HCT116 (cell line): ENCODE measurements around the gene SPINT2. TPM values are rescaled to one million over a fixed set of nuclear protein-coding genes. Genes with fewer than 3 reads are reported as not detected.

Experiments used
- ATAC-seq: fragments of 200-7000 bp; cut with Tn5 transposase; 2 replicates; pipeline ENCODE4 v1.9.1; 2020; ENCODE audit warnings: mild to moderate bottlenecking, moderate library complexity
- BruUV-seq: library from RNA; stranded (reverse); fragments of 400-500 nt; replicated peaks from 2 replicates; lab custom pipeline; 2021; lab: Mats Ljungman, UMichigan
- CTCF ChIA-PET: fragments of 300-600 bp; sonication (Branson Sonifier 250); formaldehyde crosslinking; loops from one replicate; lab custom pipeline; 2021; ENCODE audit warnings: antibody characterized with exemption; lab: Charles Lee
- POLR2A ChIA-PET: fragments of 300-600, 350-600 bp; sonication (Branson Sonifier 250); formaldehyde crosslinking; loops from one replicate; lab custom pipeline; 2021; ENCODE audit warnings: antibody characterized with exemption; lab: Charles Lee
- RAD21 ChIA-PET, 2 experiments: fragments of 300-600 bp; sonication (Branson Sonifier 250); formaldehyde crosslinking; loops; one replicate each; lab custom pipeline; 2023; ENCODE audit warnings: low total read pairs in 2 of 2; ENCODE audit not compliant: uncharacterized antibody in 2 of 2, unreplicated experiment in 2 of 2, low non-redundant PET in 1 of 2; lab: Charles Lee
- DNase-seq: peaks from one replicate; pipeline ENCODE4 v3.0.0-alpha.2; 2010; ENCODE audit warnings: low read depth, low spot score
- H2AFZ ChIP-seq: fragments of 200-600 bp; shearing (Covaris generic), sonication (generic); 2 replicates; pipeline ENCODE4 v1.6.1; 2017; ENCODE audit warnings: low read depth, mixed run types, mixed read lengths, antibody characterized with exemption, low read length; ENCODE audit not compliant: poor library complexity, severe bottlenecking
- H3K27ac ChIP-seq: 2 replicates; pipeline ENCODE4 v1.5.1; 2012; ENCODE audit warnings: low read depth, low read length
- H3K27me3 ChIP-seq: fragments of 200-600 bp; sonication (generic); 2 replicates; pipeline ENCODE4 v1.6.1; 2016; ENCODE audit warnings: mixed run types, low read length, mixed read lengths; ENCODE audit not compliant: insufficient read depth
- H3K36me3 ChIP-seq, 2 experiments: fragments of 200-500 bp in 1 of 2; fragments of 200-600 bp in 1 of 2; sonication (Bioruptor generic) in 1 of 2; sonication (generic) in 1 of 2; 2 replicates each; pipeline versions ENCODE4 v1.5.1 to v1.6.1; 2014 to 2016; ENCODE audit warnings: low read length in 2 of 2, inconsistent platforms in 1 of 2, mixed read lengths in 1 of 2, mixed run types in 1 of 2; ENCODE audit not compliant: insufficient read depth in 2 of 2, control insufficient read depth in 1 of 2
- H3K4me1 ChIP-seq, 2 experiments: fragments of 200-600 bp in 1 of 2; sonication (generic) in 1 of 2; 2 replicates each; pipeline versions ENCODE4 v1.5.1 to v1.6.1; 2012 to 2017; ENCODE audit warnings: low read length in 2 of 2, inconsistent platforms in 1 of 2, mild to moderate bottlenecking in 1 of 2, mixed read lengths in 1 of 2, mixed run types in 1 of 2, moderate library complexity in 1 of 2; ENCODE audit not compliant: insufficient read depth in 2 of 2, control insufficient read depth in 1 of 2
- H3K4me2 ChIP-seq: fragments of 200-600 bp; sonication (generic); 2 replicates; pipeline ENCODE4 v1.6.1; 2017; ENCODE audit warnings: mixed run types, low read length, mixed read lengths
- H3K4me3 ChIP-seq, 2 experiments: fragments of 200-600 bp in 1 of 2; sonication (generic) in 1 of 2; replicated peaks in 1 of 2; 2 replicates each; pipeline ENCODE4 v1.5.1; 2011 to 2016; ENCODE audit warnings: low read length in 2 of 2, control low read depth in 1 of 2, low read depth in 1 of 2, mild to moderate bottlenecking in 1 of 2, mixed read lengths in 1 of 2, mixed run types in 1 of 2
- H3K79me2 ChIP-seq: fragments of 200-600 bp; sonication (generic); 2 replicates; pipeline ENCODE4 v1.6.1; 2017; ENCODE audit warnings: mild to moderate bottlenecking, mixed run types, low read length, moderate library complexity, mixed read lengths; ENCODE audit not compliant: insufficient read depth
- H3K9ac ChIP-seq: fragments of 200-600 bp; sonication (generic); 2 replicates; pipeline ENCODE4 v1.6.1; 2016; ENCODE audit warnings: low read length, mixed read lengths
- H3K9me2 ChIP-seq: fragments of 200-600 bp; sonication (generic), shearing (Covaris generic); 2 replicates; pipeline ENCODE4 v1.6.1; 2017; ENCODE audit warnings: mixed run types, mild to moderate bottlenecking, moderate library complexity; ENCODE audit not compliant: insufficient read depth
- H3K9me3 ChIP-seq, 2 experiments: fragments of 200-500 bp in 1 of 2; fragments of 200-600 bp in 1 of 2; sonication (Bioruptor generic) in 1 of 2; sonication (generic) in 1 of 2; 2 replicates each; pipeline ENCODE4 v1.6.1; 2014 to 2017; ENCODE audit warnings: low read length in 2 of 2, mixed read lengths in 2 of 2, inconsistent platforms in 1 of 2, low read depth in 1 of 2, mild to moderate bottlenecking in 1 of 2, mixed run types in 1 of 2, moderate library complexity in 1 of 2; ENCODE audit not compliant: control insufficient read depth in 1 of 2, insufficient read depth in 1 of 2
- H4K20me1 ChIP-seq: fragments of 200-600 bp; sonication (generic), shearing (Covaris generic); 2 replicates; pipeline ENCODE4 v1.6.1; 2017; ENCODE audit warnings: mixed run types, mild to moderate bottlenecking, moderate library complexity; ENCODE audit not compliant: insufficient read depth
- EGR1 ChIP-seq: IDR thresholded peaks from 2 replicates; pipeline ENCODE4 v1.6.1; 2012; ENCODE audit warnings: low read depth
- ELF1 ChIP-seq: IDR thresholded peaks from 2 replicates; pipeline ENCODE4 v1.6.1; 2012; ENCODE audit warnings: low read depth, borderline replicate concordance
- intact Hi-C: fragments of 100-400 bp; cut with micrococcal nuclease; formaldehyde crosslinking; loops from 2 replicates; pipeline ENCODE4 v1.10.0; 2022
- total RNA-seq: library from RNA; stranded (reverse); gene quantifications from one replicate; pipeline ENCODE4 v1.2.1, GENCODE V29; 2021; ENCODE audit not compliant: unreplicated experiment
- TF ChIP-seq, protein P1 (sequence below): IDR thresholded peaks from 2 replicates; pipeline ENCODE4 v1.6.1; 2012; ENCODE audit warnings: low read depth
- TF ChIP-seq, protein P2 (sequence below): IDR thresholded peaks from 2 replicates; pipeline ENCODE4 v1.6.1; 2012

SPINT2 gene
- total RNA-seq, 1 experiment from 2014 or later: 500 TPM

DNA sequence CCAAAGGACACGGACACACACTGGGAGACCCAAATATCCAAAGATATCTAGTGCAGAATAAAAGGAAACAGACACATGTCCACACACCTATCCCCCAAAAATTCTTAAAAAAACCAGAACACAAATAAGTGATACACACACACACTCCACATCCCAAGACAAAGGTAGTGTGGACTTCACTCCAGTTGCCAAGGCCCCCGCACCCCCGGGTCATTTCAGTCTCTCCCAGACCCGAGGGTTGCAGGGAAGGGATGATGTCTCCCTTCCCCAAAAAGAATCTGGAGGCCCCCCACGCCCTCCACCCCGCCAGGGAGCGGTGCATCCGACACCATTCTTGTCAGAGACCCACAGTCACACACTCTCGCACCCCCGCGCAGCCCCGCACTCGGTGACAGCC is 40.8 kb upstream of the SPINT2 start:
- Histone ChIP-seq H3K4me1 (peaks cover 7 to 38% of the 10 kb centered on the region in 2 experiments; a peak in 3 of 4 replicates), H3K4me3 (peak overlapping the region; percentile 60 to 62), H4K20me1 (no peaks in the 10 kb centered on the region), H2AFZ (peak overlapping the region; percentile 45), H3K27me3 (no peaks in the 10 kb centered on the region), H3K9ac (peak overlapping the region; percentile 61), H3K9me2 (no peaks in the 10 kb centered on the region), H3K9me3 (no peaks in the 10 kb centered on the region), H3K27ac (no peak overlapping the region), H3K36me3 (no peaks in the 10 kb centered on the region), H3K4me2 (peak overlapping the region; percentile 87), H3K79me2 (no peaks in the 10 kb centered on the region)
- no TSS peak for BruUV-seq
- ATAC-seq (no peak), DNase-seq (no peak)
- POLR2A ChIA-PET: no interaction called here
- TF ChIP-seq EGR1 (no peak), ELF1 (no peak)
- TF ChIP-seq, protein P1, sequence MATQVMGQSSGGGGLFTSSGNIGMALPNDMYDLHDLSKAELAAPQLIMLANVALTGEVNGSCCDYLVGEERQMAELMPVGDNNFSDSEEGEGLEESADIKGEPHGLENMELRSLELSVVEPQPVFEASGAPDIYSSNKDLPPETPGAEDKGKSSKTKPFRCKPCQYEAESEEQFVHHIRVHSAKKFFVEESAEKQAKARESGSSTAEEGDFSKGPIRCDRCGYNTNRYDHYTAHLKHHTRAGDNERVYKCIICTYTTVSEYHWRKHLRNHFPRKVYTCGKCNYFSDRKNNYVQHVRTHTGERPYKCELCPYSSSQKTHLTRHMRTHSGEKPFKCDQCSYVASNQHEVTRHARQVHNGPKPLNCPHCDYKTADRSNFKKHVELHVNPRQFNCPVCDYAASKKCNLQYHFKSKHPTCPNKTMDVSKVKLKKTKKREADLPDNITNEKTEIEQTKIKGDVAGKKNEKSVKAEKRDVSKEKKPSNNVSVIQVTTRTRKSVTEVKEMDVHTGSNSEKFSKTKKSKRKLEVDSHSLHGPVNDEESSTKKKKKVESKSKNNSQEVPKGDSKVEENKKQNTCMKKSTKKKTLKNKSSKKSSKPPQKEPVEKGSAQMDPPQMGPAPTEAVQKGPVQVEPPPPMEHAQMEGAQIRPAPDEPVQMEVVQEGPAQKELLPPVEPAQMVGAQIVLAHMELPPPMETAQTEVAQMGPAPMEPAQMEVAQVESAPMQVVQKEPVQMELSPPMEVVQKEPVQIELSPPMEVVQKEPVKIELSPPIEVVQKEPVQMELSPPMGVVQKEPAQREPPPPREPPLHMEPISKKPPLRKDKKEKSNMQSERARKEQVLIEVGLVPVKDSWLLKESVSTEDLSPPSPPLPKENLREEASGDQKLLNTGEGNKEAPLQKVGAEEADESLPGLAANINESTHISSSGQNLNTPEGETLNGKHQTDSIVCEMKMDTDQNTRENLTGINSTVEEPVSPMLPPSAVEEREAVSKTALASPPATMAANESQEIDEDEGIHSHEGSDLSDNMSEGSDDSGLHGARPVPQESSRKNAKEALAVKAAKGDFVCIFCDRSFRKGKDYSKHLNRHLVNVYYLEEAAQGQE: no peak
- TF ChIP-seq, protein P2, sequence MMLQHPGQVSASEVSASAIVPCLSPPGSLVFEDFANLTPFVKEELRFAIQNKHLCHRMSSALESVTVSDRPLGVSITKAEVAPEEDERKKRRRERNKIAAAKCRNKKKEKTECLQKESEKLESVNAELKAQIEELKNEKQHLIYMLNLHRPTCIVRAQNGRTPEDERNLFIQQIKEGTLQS: no peak
- intact Hi-C loops: loop anchor here (1.0 kb wide), 1 partner anchor 321 kb away; no protein-coding TSS in a partner anchor
- CTCF ChIA-PET: no interaction called here
- RAD21 ChIA-PET: no interaction called here
